GM19238 (cell line): ENCODE measurements around the gene NYAP2.

Experiments
- DNase-seq: peaks from one replicate; pipeline ENCODE4 v3.0.0; 2011; ENCODE audit warnings: low spot score; ENCODE audit not compliant: insufficient read length

Gene NYAP2

DNA sequence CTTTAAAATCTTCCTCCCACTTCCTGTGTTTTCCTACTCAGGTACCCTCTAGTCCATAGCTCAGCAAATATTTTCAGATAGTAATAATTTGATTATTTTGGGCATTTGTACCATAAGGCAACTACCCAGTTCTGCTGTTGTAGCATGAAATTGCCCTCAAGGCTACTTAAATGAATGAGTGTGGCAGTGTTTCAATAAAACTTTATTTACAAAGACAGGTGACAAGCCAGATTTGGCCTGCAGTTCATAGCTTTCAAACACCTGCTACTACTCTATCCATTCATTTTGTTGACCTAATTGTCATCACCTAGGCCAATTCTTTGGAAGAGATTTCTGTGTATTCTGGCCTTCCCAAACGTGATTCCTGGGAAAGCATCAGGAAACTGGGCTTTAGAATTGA is 28.9 kb downstream of the NYAP2 start:
- DNase-seq = no peak

DNA sequence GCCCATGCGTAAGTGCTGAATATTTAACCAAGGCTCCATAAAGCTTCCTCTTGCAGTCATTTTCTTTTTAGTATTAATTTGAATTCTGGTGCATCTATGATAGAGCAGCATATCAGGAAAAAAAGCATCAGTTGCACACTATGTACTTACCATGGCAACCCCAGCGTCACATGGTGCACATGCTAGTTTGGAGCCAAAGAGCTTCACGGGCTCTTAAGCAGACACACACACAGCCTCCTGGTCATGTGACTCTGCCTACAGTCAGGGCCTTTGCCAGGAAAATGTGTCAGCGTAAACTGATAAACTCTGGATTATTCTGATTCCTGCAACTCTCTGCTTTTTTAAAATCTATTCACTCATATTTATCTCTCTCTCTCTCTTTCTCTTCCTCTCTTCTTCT is 30.2 kb downstream of the NYAP2 start:
- no peak for DNase-seq

DNA sequence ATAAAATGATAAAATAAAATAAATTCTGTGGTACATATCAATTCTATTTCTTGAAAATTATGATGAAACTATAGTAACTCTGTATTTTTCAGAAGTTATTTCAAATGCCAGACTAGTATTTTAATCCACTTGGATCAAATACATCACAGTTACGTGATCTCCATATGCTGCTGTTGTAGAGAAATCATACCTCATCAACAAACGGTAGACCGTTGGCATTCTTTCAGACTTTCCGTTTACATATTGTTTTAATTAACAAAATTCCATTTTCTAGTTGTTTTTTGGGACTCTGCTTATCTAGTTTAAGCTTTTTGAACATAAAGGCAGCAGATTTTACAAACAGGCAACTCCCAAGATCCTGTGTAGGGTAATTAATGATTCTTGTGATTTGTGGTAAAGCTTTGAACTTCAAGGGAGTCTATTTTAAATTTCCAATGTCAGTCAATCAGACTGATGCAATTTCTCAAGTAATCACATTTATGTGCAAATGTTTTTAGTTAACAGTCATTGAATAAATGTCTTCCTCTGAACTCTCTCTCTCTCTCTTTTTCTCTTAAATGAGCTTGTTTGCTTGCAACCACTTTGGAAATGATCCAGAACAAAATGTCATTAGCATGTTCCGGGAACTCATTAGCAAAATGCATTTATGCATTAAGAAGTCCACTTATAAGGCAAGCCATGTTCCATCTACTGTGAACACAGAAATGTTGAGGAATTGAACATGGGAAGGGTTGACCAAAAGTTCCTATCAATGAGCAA is 31.8 kb downstream of the NYAP2 start:
- no peak for DNase-seq

DNA sequence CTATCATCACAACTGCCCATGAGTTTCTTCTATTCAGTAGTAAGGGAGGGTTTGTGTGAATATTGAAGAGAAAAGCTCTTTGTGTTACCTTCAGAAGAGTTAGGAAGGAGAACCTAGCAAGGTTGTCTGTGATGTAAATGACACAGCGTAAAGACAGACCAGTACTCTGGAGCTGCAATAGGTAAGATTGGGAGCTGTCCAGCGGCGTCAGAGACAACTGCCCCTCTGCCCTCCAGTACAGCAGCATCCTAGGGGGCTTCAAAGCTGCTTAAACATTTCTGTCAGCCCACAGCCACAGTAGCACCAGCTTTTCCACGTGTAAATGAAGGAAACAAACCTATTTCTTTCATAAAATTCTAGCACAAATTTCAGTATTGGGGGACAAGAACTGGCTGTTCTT is 34.5 kb downstream of the NYAP2 start:
- no peak for DNase-seq

DNA sequence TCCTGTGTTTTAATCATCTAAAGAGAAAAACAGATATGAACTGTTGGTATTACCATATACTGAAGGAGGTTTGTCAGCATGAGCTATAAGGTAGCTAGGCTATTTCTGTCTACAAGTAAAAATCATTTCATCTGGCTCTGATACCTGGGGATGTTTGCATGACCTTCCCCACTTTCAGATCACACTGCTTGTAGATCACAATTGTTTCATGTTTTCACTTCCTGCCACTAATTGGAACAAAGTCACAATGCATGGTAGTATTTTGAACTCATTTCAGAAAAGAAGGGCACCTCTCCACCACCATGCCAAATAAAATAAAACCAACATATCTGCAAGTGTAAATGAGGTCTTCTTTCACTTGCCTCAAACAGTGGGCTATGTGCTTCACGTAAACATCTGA is 37.8 kb downstream of the NYAP2 start:
- DNase-seq = no peak

DNA sequence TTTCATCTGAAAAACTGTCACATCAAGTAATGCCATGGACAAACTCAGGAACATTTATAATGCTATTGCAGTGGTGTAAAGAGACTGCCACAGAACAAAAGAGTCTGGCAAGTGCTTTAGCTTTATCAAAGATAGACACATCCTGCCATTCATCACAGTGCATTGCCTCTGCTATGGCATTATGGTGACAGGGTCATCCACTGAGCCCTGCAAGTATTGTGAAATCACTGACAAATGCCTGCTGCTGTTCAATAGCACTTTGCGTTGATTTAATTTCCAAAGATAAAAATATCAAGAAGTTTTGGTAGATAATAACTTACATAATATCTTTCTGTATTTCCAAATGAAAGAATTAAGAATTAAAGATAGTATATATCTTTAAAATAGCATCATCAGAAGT is 38.7 kb downstream of the NYAP2 start:
- no peak for DNase-seq

DNA sequence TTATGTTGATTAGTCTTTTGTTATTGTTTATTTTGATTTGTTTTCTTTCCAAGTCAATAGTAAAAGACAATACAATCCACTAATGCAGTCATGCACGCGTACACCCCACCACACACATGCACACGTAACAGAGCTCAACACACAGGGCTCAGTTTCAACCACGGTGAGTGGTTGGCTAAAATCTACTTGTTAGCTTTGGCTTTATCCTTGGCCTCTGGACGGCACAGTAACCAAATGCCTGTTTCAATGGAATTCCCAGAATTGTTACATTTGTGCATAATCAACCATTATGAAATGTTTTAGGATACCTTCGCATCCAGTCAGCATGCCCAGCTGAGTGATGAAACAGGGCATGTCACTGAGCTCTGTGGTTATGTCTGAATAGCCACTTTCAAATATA is 53.2 kb downstream of the NYAP2 start:
- no peak for DNase-seq

DNA sequence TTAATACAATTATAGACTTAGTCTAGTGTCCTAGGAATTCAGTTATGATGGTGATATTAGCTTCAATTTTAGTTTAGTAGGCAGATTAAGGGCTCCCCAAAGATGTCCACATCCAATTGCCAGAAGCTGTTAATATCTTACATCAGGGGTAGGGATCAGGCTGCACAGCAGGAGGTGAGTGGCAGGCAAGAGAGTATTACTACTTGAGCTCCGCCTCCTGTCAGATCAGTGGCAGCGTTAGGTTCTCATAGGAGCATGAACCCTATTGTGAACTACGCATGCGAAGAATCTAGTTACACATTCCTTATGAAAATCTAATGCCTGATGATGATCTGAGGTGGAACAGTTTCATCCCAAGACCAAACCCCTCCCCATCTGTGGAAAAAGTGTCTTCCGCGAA is 54.9 kb downstream of the NYAP2 start:
- no peak for DNase-seq

DNA sequence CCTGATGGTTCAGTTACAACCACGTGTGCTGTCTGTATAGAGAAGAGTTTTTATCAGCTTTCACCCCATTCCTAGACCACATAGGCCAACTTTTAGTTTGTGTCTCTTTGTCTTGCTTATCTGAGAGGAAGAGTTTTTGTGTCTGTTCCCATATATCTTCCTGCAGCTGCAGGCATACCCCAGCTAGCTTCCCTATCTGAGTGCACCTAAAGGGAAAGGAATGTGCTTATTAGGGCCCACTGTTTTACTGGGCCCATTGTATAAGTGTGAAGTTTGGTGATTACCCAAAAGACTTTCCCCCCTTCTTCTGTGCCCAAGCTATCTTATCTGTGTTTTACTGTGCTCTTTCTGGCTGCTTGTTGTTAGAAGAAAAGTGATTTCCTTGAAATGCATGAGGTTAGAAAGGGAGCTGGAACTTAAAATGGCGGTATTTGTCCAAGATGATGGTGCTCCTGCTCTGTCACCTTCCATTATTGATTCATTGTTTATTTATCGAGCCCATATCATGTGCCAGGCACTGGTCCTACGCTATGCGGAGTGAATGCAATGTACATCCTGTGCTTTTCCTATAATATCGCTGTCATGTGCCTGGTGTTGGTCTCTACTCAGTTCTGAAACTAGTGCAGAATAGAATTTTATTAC is 57.2 kb downstream of the NYAP2 start:
- DNase-seq = no peak

DNA sequence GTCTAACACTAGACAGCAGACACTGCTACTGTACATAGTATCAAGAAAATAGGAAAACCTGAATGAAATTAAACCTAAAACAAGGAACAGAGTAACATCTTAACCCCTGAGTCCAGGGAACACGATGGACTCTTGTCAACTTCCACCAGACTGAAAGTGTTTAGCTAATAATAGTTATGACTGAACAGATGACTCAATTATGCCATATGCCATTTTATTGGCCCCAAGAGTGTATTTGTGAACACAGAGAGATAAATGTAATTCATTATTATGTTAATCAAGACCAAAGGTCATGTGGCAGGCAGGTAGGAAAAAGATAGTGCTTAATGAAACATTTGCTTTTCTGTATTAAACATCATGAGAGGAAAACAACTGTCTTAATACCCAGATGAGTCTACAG is 58.0 kb downstream of the NYAP2 start:
- DNase-seq = no peak

DNA sequence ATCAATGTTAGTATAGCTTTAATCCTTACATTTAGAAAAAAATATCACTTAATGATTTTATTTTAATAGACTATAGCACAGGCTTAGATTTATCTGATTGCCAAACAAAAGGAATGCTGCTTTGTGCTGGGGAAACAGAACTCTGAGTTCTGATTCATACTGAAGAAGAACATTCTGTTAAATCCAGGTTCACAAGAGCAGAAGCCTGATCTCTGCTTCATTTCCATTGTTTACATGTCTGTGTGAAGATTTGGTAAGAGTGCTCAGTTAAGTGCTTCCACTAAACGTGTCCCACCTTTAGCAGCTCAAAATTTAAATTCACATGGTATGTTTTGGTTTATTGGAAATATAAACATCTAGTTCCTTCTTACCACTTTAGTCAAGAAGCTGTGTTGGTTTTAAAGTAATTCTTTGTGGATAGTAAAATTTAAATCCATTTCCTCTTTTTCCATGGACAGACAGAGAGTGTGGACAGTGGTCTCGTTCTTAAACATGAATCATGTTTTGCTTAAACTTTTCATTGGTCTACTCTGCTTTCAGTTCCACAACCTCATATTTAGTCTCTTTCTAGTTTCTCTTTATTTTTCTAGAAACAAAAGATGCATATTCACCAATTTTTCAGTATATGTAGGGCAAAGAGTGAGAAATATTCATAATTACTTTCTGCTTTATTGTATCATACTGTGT is 59.1 kb downstream of the NYAP2 start:
- no peak for DNase-seq

DNA sequence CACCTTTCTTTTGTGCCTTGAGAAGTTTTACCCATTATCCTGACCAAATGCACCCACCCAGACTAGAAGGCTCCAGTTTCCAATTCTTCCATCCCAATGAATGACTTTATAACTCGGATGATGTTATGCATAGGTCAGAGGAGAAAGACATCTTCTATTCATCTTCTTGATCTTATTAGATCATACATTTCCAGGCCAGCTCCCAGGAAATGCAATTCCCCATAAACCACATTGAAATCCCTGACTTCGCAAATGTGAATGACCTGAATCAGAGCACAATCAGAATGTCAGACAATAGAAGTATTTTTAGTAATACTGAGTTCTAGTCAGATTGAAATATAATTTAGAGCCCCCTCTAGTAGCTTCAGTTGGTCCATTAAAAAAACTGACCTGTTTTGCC is 62.9 kb downstream of the NYAP2 start:
- DNase-seq = no peak

DNA sequence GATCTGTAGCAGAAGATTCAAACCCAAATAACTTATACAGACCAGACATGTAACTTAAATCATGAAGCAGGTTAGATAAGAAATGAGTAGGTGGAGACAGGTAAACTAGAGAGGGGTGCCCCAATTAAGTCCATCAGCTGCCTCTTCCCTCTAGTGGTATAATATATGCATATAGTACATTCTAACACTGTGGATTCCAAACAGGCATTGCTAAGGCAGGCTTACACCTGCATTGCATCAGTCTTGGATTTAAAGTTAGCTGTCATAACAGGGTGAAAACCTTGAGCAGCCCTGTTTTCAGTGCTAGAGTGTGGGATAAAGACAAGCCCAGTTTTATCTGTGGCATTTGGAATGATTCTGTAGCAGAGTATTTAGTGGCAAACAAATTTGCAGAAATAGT is 63.4 kb downstream of the NYAP2 start:
- DNase-seq = no peak

DNA sequence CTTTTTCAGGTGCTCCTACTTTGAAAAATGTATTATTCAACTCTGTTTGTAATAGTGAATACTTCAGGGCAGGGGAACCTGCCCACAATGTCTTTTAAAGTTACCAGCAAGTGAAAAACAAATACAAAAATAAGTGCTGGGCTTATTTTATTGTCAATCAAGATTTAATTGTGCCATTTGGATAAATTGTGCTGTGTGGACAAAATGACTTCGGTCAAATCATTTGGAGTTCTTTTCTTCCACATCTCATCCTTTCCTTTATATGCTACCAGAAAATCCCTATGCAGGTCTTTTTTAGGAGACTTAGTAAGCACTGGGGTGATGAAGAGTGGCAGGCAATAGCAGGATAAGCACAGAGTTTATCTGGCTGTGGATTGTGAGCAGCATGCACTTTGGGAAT is 63.9 kb downstream of the NYAP2 start:
- DNase-seq = no peak

DNA sequence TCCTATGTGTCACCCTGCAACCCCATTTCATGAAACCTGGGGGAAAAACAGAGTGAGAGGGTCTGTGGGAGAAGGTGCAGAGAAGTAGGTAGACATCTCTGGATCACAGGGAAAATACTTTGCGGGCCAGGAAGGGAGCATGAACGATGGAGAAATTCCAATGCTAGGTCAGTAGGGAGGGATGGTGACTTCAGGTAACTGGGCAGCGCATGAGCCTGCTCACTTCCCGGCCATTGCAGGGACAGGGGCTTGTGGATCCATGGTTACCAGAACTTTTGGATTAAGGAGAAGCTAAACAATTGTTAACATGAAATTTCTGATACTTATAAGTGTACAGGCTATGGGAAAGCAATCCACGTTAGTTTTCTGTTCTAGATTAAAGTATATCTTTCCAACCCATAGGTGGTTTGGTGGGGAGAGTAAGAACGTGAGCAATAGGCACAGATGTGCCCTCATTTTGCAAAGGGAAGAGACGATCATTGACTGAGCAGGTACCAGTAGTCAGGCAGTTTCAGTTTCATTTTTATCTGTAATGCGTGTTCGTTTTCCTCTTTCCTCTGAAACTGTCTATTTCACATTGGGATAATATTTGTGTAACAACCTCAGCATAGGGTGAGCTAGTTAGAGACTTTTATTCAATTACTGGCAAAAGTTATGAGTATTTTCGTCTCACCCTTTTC is 65.0 kb downstream of the NYAP2 start:
- no peak for DNase-seq

DNA sequence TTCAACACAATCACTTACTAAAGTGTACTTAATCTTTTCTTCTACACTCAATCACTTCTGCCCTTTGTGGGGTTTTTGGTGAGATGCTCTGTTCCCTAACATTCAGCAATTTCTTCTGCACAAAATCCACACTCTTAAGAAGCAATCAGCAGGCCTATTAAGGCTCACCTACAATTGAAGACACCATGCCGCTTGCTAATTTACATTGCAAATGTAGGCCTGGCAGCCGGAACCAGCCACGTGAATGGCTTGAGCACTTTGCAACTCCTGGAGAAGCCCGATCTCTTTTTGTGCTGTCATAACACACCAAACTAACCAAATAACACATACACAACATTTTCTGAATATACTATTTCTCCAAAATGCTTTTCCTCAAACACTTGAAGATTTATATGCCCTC is 66.3 kb downstream of the NYAP2 start:
- DNase-seq = no peak

DNA sequence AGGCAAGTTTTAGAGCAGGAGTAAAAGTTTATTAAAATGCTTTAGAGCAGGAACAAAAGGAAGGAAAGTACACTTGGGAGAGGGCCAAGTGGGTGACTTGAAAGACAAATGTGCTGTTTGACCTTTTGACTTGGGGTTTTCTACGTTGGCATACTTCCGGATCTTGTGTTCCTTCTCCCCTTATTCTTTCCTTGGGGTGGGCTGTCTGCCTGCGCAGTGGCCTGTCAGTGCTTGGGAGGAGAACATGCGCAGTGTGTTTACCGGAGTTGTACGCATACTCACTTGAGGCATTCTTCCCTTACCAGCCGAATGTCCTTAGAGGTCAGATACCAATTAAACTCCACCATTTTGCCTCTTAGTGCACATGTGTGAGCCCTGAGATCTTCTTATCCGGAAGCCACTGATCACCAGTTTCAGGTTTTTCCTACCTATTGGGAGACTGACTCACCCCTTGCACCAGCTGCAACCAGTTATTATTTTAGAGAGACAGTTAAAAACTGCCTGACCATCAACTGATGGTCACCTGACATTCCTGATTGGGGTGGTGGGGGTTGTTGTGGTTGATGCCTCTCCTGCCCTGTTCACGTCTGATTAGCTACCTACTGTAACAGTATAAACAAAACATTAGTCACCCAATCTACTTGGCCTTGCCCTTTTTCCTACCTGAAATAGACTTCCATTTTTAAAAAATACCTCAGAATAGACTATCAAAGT is 67.5 kb downstream of the NYAP2 start:
- no peak for DNase-seq

DNA sequence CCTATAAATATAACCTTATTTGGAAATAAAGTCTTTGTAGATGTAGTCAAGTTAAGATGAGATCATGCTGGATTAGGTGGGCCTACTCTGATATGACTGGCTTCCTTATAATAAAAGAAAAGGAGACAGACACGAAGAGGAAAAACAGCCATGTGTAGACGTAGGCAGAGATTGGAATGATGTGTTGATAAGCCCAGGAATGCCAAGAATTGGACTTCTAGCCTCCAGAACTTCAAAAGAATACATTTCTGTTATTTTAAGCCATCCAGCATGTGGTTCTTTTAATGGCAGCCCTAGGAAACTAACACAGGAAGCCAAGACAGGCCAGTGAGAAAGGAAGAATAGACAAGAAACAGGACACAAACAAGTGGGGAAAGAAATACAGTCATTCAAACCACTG is 68.6 kb downstream of the NYAP2 start:
- no peak for DNase-seq

DNA sequence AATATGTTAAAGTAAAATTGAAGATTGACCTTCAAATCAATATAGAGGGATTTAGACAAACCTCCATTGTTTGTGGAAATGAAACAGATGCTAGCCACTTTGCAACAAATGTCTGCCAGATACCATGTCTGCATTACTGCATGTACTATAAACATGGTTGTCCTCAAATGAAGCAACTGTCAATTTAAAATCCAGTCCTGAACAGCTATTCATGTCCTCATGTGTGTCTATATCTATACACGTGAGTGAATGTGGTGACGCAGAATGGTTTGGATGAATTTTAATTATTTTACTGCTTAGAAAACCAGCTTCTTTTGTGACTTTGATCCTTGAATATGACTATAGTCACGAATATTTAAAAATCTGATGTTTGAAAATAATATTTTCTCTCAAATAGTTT is 71.5 kb downstream of the NYAP2 start:
- no peak for DNase-seq

DNA sequence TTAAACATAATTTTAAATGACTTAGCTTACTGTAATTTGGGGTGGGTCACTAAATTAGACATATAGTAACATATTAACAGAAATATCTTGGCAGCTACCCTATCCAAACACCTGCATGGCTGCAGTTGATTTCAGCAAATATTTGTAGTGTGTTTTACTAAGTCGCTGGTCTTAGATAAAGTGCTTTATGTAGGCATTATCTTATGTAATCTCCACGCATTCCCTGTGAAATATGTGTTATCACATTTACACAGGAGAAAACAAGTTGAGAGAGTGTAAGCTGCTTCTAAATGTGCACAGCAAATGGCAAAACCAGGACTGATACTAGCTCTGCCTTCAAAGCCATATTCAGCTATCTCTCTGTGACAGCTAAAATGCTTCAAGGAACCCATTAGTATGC is 72.0 kb downstream of the NYAP2 start:
- no peak for DNase-seq

DNA sequence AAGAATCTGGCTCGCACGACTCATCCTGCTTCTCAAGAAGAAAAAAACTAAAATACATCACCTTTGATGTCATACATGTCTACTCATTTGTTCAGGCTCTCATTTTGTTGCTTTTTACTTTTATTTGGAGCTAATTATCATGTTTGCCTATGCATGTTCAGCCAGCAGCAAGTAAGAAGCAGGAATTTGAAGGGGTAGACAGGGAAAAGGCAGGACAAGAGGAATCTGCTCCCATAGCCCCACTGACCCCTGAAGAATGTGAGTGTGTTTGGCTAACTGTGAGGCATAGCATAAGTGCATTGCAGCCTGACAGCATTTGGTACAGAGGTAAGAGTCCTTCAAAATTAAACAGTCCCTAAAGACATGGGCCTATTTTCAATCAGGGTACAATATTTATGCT is 72.7 kb downstream of the NYAP2 start:
- DNase-seq = no peak

DNA sequence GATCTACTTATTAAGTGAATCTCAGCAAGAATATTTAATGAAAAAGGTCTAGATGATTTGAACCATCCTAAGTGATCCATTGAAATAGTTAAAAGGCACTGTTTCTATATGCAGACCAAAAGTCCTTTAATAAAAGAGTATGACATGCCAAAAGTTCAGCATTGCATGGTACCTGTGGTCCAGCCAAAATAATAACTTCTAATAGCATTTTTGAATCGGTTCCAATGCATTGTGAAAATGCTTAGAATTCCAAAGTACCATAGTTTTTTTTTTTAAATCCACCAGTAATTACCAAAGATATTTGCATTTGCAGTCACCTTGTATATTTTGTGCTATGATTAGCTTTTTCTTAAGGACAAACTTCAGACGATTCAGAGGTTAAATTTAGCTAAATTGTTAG is 79.9 kb downstream of the NYAP2 start:
- no peak for DNase-seq
